Trophoblast cell (in vitro differentiated cells and primary cell): ENCODE data around the gene RAB23.

Source experiments
- DNase-seq, 2 donors: peaks; one replicate each; pipeline ENCODE4 v3.0.0-alpha.2; 2016
- H2AFZ ChIP-seq: 2 replicates; pipeline ENCODE4 v1.6.1; 2013; ENCODE audit warnings: low read length, moderate library complexity, mild to moderate bottlenecking; ENCODE audit not compliant: insufficient read depth, poor library complexity
- H2AK5ac ChIP-seq: 2 replicates; pipeline ENCODE4 v1.6.1; 2013; ENCODE audit warnings: mild to moderate bottlenecking, low read length
- H2BK120ac ChIP-seq: 2 replicates; pipeline ENCODE4 v1.6.1; 2013; ENCODE audit warnings: low read length, mild to moderate bottlenecking, moderate library complexity; ENCODE audit not compliant: insufficient read depth, poor library complexity
- H2BK12ac ChIP-seq: 2 replicates; pipeline ENCODE4 v1.6.1; 2013; ENCODE audit warnings: mild to moderate bottlenecking, low read length, moderate library complexity
- H2BK5ac ChIP-seq: 2 replicates; pipeline ENCODE4 v1.6.1; 2013; ENCODE audit warnings: low read length, low read depth, moderate library complexity, mild to moderate bottlenecking; ENCODE audit not compliant: poor library complexity
- H3K14ac ChIP-seq: 2 replicates; pipeline ENCODE4 v1.6.1; 2013; ENCODE audit warnings: mild to moderate bottlenecking, low read length
- H3K18ac ChIP-seq: 2 replicates; pipeline ENCODE4 v1.6.1; 2013; ENCODE audit warnings: mild to moderate bottlenecking, low read length
- H3K23ac ChIP-seq: 2 replicates; pipeline ENCODE4 v1.6.1; 2013; ENCODE audit warnings: low read length
- H3K27ac ChIP-seq: 2 replicates; pipeline ENCODE4 v1.5.1; 2013; ENCODE audit warnings: low read depth, mild to moderate bottlenecking, inconsistent platforms, low read length, moderate library complexity
- H3K27me3 ChIP-seq: 2 replicates; pipeline ENCODE4 v1.6.1; 2013; ENCODE audit warnings: inconsistent platforms, mild to moderate bottlenecking, low read length, moderate library complexity; ENCODE audit not compliant: insufficient read depth
- H3K36me3 ChIP-seq, 2 experiments: 1 replicate in 1 of 2; 2 replicates in 1 of 2; pipeline ENCODE4 v1.6.1; 2013; ENCODE audit warnings: low read length in 2 of 2, mild to moderate bottlenecking in 2 of 2, moderate library complexity in 1 of 2; ENCODE audit not compliant: insufficient read depth in 2 of 2, control insufficient read depth in 1 of 2
- H3K4ac ChIP-seq: 2 replicates; pipeline ENCODE4 v1.6.1; 2013; ENCODE audit warnings: low read depth, mild to moderate bottlenecking, low read length, moderate library complexity
- H3K4me1 ChIP-seq, 2 experiments: 1 replicate in 1 of 2; 2 replicates in 1 of 2; pipeline ENCODE4 v1.6.1; 2013; ENCODE audit warnings: low read length in 2 of 2, mild to moderate bottlenecking in 2 of 2, moderate library complexity in 1 of 2; ENCODE audit not compliant: insufficient read depth in 2 of 2, control insufficient read depth in 1 of 2
- H3K4me2 ChIP-seq: 2 replicates; pipeline ENCODE4 v1.6.1; 2013; ENCODE audit warnings: inconsistent platforms, mild to moderate bottlenecking, low read length, moderate library complexity
- H3K4me3 ChIP-seq: 2 replicates; pipeline ENCODE4 v1.5.1; 2013; ENCODE audit warnings: mild to moderate bottlenecking, low read depth, low read length, inconsistent platforms
- H3K79me1 ChIP-seq: one replicate; pipeline ENCODE4 v1.6.1; 2013; ENCODE audit warnings: low read length
- H3K79me2 ChIP-seq: 2 replicates; pipeline ENCODE4 v1.6.1; 2013; ENCODE audit warnings: low read length, mild to moderate bottlenecking; ENCODE audit not compliant: control insufficient read depth, insufficient read depth, poor library complexity
- H3K9ac ChIP-seq: 2 replicates; pipeline ENCODE4 v1.6.1; 2013; ENCODE audit warnings: mild to moderate bottlenecking, low read length
- H3K9me3 ChIP-seq: 2 replicates; pipeline ENCODE4 v1.6.1; 2013; ENCODE audit warnings: low read depth, mild to moderate bottlenecking, control low read depth, inconsistent platforms, low read length; ENCODE audit not compliant: insufficient read depth
- H4K12ac ChIP-seq: 2 replicates; pipeline ENCODE4 v1.6.1; 2013; ENCODE audit warnings: low read depth, mild to moderate bottlenecking, low read length, moderate library complexity
- H4K8ac ChIP-seq: 2 replicates; pipeline ENCODE4 v1.6.1; 2013; ENCODE audit warnings: low read depth, mild to moderate bottlenecking, low read length, moderate library complexity
- H4K91ac ChIP-seq: one replicate; pipeline ENCODE4 v1.6.1; 2013; ENCODE audit warnings: low read depth, mild to moderate bottlenecking, low read length, moderate library complexity
- WGBS: extraction: QIAGEN DNeasy Blood & Tissue Kit; methylation state at CpG from one replicate; pipeline ENCODE4 v1.1.7; 2013; ENCODE audit warnings: missing lambda C conversion rate; ENCODE audit not compliant: insufficient read length, insufficient coverage; ENCODE audit errors: extremely low coverage; 5-methylcytosine and 5-hydroxymethylcytosine counted together

Gene RAB23

DNA sequence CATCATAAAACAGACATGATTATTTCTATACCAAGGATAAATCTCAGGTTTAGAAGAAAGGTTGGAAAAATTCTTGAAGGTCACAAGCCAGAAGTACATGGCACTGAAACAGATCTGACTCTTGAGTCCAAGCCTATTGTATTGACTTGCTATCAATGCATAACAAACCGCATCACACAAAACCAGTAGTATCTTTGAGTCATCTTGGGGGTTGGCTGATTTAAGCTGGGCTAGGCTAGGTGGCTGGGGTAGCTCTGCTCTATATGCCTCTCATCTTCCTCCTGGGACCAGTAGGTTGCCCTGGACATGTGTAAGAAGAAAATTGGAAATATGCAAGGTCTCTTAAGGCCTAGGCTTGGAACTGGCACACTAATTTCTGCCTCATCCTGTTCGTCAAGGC, 37.0 kb upstream of the RAB23 start:
- Histone ChIP-seq H3K4ac (no peak overlapping the region), H3K79me1 (no peaks in the 10 kb centered on the region), H2BK12ac (no peak overlapping the region), H3K27ac (no peak overlapping the region), H4K12ac (no peak overlapping the region), H2BK120ac (no peak overlapping the region), H3K27me3 (no peaks in the 10 kb centered on the region), H3K4me3 (no peak overlapping the region), H4K91ac (no peak overlapping the region), H3K4me2 (no peak overlapping the region), H3K9me3 (no peaks in the 10 kb centered on the region), H3K36me3 (no peaks in the 10 kb centered on the region), H3K9ac (no peak overlapping the region), H2BK5ac (no peak overlapping the region), H2AK5ac (no peak overlapping the region), H2AFZ (no peak overlapping the region), H4K8ac (no peak overlapping the region), H3K23ac (no peak overlapping the region), H3K79me2 (no peaks in the 10 kb centered on the region), H3K18ac (no peak overlapping the region), H3K14ac (no peak overlapping the region), H3K4me1 (peaks cover 0 to 2% of the 10 kb centered on the region in 2 experiments)
- no peak for DNase-seq
- WGBS = no CpG with 5 or more reads among the region's 2 CpGs

DNA sequence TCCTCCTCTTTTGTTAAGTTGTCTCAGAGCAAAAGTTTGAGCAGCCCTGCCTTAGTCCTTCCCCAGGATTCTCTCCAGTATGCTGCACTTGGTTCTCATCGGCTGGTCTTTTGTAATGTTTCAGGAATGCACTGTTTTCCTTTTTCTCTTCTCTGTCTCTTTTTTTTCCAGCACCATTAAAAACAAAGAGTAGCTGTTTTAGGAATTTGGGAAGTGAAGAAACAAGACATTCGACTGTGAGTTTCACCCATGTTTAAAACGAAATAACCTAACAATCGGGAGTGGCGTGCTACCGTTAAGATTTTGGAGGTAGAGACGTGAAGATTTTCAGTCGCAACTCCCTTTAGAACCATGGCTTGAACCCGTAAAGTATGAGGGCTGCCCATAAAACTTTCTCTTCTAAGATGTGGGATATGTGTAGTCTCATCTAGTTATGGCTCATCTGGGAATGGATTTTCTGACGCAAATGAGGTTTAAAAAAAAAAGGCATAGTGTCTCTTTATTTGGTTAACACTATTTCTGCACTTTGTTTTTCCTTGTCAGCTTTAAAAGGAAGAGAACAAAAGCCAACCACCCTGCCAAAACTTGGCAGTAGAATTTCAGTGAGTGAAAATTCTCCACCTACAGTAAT, 35.9 kb upstream of the RAB23 start:
- Histone ChIP-seq H3K9ac (no peak overlapping the region), H3K23ac (no peak overlapping the region), H3K4me1 (peaks cover 0 to 2% of the 10 kb centered on the region in 2 experiments), H4K12ac (no peak overlapping the region), H3K14ac (no peak overlapping the region), H3K9me3 (no peaks in the 10 kb centered on the region), H3K27me3 (no peaks in the 10 kb centered on the region), H4K91ac (no peak overlapping the region), H2AK5ac (no peak overlapping the region), H3K18ac (no peak overlapping the region), H2AFZ (peak overlapping the region; percentile 35), H2BK12ac (no peak overlapping the region), H3K4me3 (no peak overlapping the region), H3K36me3 (no peaks in the 10 kb centered on the region), H2BK5ac (no peak overlapping the region), H2BK120ac (no peak overlapping the region), H3K4ac (no peak overlapping the region), H3K27ac (no peak overlapping the region), H3K79me2 (no peaks in the 10 kb centered on the region), H4K8ac (no peak overlapping the region), H3K4me2 (no peak overlapping the region), H3K79me1 (no peaks in the 10 kb centered on the region)
- peak in 1 of 2 donors; percentile 18 for DNase-seq
- WGBS = no CpG with 5 or more reads among the region's 10 CpGs

DNA sequence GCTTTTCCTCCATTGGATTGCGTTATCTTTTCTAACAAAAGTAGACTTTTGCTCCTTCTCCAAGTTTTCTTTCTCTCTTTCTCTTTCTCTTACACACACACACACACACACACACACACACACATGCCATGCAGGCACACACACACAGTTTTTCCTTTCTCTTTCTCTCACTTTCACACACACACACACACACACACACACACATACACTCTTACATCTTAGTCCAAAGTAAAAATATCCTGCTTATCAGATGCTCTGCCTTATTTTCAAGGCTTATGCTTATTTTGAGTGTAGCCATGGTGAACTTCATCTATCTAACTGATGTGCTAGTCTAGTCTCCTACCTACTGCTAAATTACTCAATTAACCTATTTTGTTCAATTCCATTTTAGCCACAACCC, 34.4 kb upstream of the RAB23 start:
- H3K9me3 ChIP-seq = no peaks in the 10 kb centered on the region
- H3K79me1 ChIP-seq = no peaks in the 10 kb centered on the region
- H3K14ac ChIP-seq = no peak overlapping the region
- no peak overlapping the region for H3K9ac ChIP-seq
- H3K27ac ChIP-seq = no peak overlapping the region
- no peak overlapping the region for H4K91ac ChIP-seq
- H4K12ac ChIP-seq = no peak overlapping the region
- H3K4me1 ChIP-seq = peaks cover 0 to 2% of the 10 kb centered on the region in 2 experiments
- no peak overlapping the region for H3K18ac ChIP-seq
- no peaks in the 10 kb centered on the region for H3K79me2 ChIP-seq
- H3K4ac ChIP-seq = no peak overlapping the region
- H4K8ac ChIP-seq = no peak overlapping the region
- H2BK120ac ChIP-seq = no peak overlapping the region
- no peak overlapping the region for H2AFZ ChIP-seq
- no peaks in the 10 kb centered on the region for H3K36me3 ChIP-seq
- H2BK5ac ChIP-seq = no peak overlapping the region
- no peak overlapping the region for H3K4me2 ChIP-seq
- no peak overlapping the region for H3K23ac ChIP-seq
- DNase-seq = no peak
- WGBS = no CpG with 5 or more reads among the region's 1 CpG
- no peak overlapping the region for H2BK12ac ChIP-seq
- no peak overlapping the region for H2AK5ac ChIP-seq
- no peaks in the 10 kb centered on the region for H3K27me3 ChIP-seq
- no peak overlapping the region for H3K4me3 ChIP-seq

DNA sequence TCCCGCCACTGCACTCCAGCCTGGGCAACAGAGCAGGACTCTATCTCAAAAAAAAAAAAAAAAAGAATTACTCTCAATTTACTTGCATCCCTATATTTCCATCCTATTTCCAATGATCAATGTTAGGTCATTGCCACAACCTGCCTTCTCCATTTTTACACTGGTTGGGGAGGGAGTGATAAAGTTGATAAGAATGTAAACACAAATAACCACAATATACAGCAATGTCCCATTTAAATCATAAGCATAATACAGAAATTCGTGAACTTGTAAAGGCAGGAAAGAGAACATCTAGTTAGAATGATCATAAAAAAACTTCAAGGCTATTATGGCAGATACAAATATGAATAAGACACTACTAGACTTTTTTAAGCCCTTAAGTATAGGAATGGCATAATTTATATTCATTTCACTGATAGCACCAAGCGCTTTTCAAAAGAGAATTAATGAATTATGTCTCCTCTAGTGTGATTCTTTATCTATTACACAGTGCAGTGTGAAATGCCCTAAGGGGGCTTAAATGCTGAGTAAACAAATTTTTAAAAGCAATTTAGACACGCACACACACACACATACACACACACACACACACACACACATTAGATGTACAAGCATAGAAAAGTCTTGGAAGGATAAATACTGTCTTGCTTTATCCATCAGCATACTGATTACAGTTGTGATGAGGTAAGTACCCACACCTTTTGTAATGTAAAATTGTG, 33.5 kb upstream of the RAB23 start:
- Histone ChIP-seq H3K14ac (no peak overlapping the region), H3K23ac (no peak overlapping the region), H3K79me2 (no peaks in the 10 kb centered on the region), H3K4me2 (no peak overlapping the region), H3K4me3 (no peak overlapping the region), H3K4me1 (peaks cover 0 to 2% of the 10 kb centered on the region in 2 experiments), H3K79me1 (no peaks in the 10 kb centered on the region), H2AK5ac (no peak overlapping the region), H3K27ac (no peak overlapping the region), H4K12ac (no peak overlapping the region), H3K36me3 (no peaks in the 10 kb centered on the region), H2BK5ac (no peak overlapping the region), H3K9ac (no peak overlapping the region), H2BK12ac (no peak overlapping the region), H4K91ac (no peak overlapping the region), H3K4ac (no peak overlapping the region), H2AFZ (no peak overlapping the region), H3K27me3 (no peaks in the 10 kb centered on the region), H3K9me3 (no peaks in the 10 kb centered on the region), H4K8ac (no peak overlapping the region), H2BK120ac (no peak overlapping the region), H3K18ac (no peak overlapping the region)
- DNase-seq = no peak
- WGBS = no CpG with 5 or more reads among the region's 4 CpGs
